Measurements from ENCODE around the gene MMP11.

GRCh38 chr22:23791738-23792645 lies 19.3 kb downstream of the MMP11 start:
- TF ChIP-seq CTCF (IDR thresholded peaks at IDR 0.05; ENCODE audit: insufficient read depth, low read length) = no peak
- no peak for TF ChIP-seq SPI1 (IDR thresholded peaks at IDR 0.05; ENCODE audit: borderline replicate concordance, low read depth)
- no peak for TF ChIP-seq POLR2AphosphoS5 (IDR thresholded peaks at IDR 0.05; ENCODE audit: low read depth)
- TF ChIP-seq REST (IDR thresholded peaks at IDR 0.05; ENCODE audit: insufficient replicate concordance, low read depth) = no peak
- TF ChIP-seq GABPA (IDR thresholded peaks at IDR 0.05; ENCODE audit: low read depth) = no peak

Measured in HL-60 (cell line).